Endothelial cell of umbilical vein (primary cell): Measurements from ENCODE around the gene LCOR. TPM values are rescaled to one million over a fixed set of nuclear protein-coding genes. Genes with fewer than 3 reads are reported as not detected.

Experiments used
- BruUV-seq: library from RNA; stranded (reverse); fragments of 400-500 nt; replicated peaks from 2 replicates; lab custom pipeline; 2021; lab: Mats Ljungman, UMichigan
- CTCF ChIA-PET: fragments of 300-600, 350-600 bp; sonication (Branson Sonifier 250); formaldehyde crosslinking; loops from one replicate; lab custom pipeline; 2021; ENCODE audit warnings: antibody characterized with exemption, inconsistent platforms; lab: Charles Lee
- POLR2A ChIA-PET: fragments of 300-600, 350-600 bp; sonication (Branson Sonifier 250); formaldehyde crosslinking; loops from one replicate; lab custom pipeline; 2021; ENCODE audit warnings: antibody characterized with exemption, inconsistent platforms; lab: Charles Lee
- DNase-seq: peaks from one replicate; pipeline ENCODE4 v3.0.0-alpha.2; 2011; ENCODE audit warnings: low read depth, low spot score
- FAIRE-seq: peaks from 2 replicates; lab custom pipeline; 2011; peaks lifted over from hg19 to GRCh38; lab: Jason Lieb, UNC
- H2AFZ ChIP-seq: 2 replicates; pipeline ENCODE4 v1.6.0; 2012; ENCODE audit warnings: low read depth, low read length, control low read depth, inconsistent platforms
- H3K27ac ChIP-seq: 2 replicates; pipeline ENCODE4 v1.5.1; 2011; ENCODE audit warnings: low read depth, mild to moderate bottlenecking, control low read depth, low read length, moderate library complexity; ENCODE audit not compliant: insufficient read depth
- H3K27me3 ChIP-seq, 2 experiments: 2 replicates each; pipeline versions ENCODE4 v1.6.0 to v1.6.1; 2011; ENCODE audit warnings: low read length in 2 of 2, mixed read lengths in 1 of 2; ENCODE audit not compliant: control insufficient read depth in 2 of 2, insufficient read depth in 2 of 2
- H3K36me3 ChIP-seq, 2 experiments: 2 replicates in 1 of 2; 3 replicates in 1 of 2; pipeline ENCODE4 v1.5.1; 2011; ENCODE audit warnings: low read length in 2 of 2, mild to moderate bottlenecking in 1 of 2, moderate library complexity in 1 of 2; ENCODE audit not compliant: control insufficient read depth in 2 of 2, insufficient read depth in 2 of 2; ENCODE audit errors: extremely low read depth in 1 of 2
- H3K4me1 ChIP-seq: 3 replicates; pipeline ENCODE4 v1.5.1; 2011; ENCODE audit warnings: mild to moderate bottlenecking, low read length; ENCODE audit not compliant: control insufficient read depth, insufficient read depth; ENCODE audit errors: extremely low read depth
- H3K4me2 ChIP-seq: 2 replicates; pipeline ENCODE4 v1.6.1; 2011; ENCODE audit warnings: low read length, control low read depth, mixed read lengths; ENCODE audit not compliant: insufficient read depth
- H3K4me3 ChIP-seq, 3 experiments: fragments of 200-600 bp in 1 of 3; sonication (generic), shearing (Covaris generic) in 1 of 3; replicated peaks in 1 of 3; 2 replicates each; pipeline ENCODE4 v1.5.1; 2011 to 2016; ENCODE audit warnings: control low read depth in 3 of 3, low read length in 3 of 3, mild to moderate bottlenecking in 2 of 3, inconsistent platforms in 1 of 3, low read depth in 1 of 3, moderate library complexity in 1 of 3; ENCODE audit not compliant: insufficient read depth in 1 of 3
- H3K79me2 ChIP-seq: 2 replicates; pipeline ENCODE4 v1.6.0; 2012; ENCODE audit warnings: low read length, inconsistent platforms; ENCODE audit not compliant: control insufficient read depth, insufficient read depth
- H3K9ac ChIP-seq: replicated peaks from 2 replicates; pipeline ENCODE3; 2011; ENCODE audit warnings: low read length, control low read depth; ENCODE audit not compliant: insufficient read depth; ENCODE audit errors: extremely low read depth
- H3K9me1 ChIP-seq: replicated peaks from 3 replicates; pipeline ENCODE4 v1.6.0; 2011; ENCODE audit warnings: mild to moderate bottlenecking, low read length; ENCODE audit not compliant: control insufficient read depth, insufficient read depth; ENCODE audit errors: extremely low read depth
- H3K9me3 ChIP-seq: replicated peaks from 2 replicates; pipeline ENCODE4 v1.5.1; 2012; ENCODE audit warnings: low read length, inconsistent platforms; ENCODE audit not compliant: control insufficient read depth, insufficient read depth
- H4K20me1 ChIP-seq: replicated peaks from 2 replicates; pipeline ENCODE3; 2011; ENCODE audit warnings: mild to moderate bottlenecking, low read length; ENCODE audit not compliant: control insufficient read depth, insufficient read depth; ENCODE audit errors: extremely low read depth
- CTCF ChIP-seq, 2 donors: IDR thresholded peaks; 1 replicate in 1 of 2; 2 replicates in 1 of 2; pipeline ENCODE4 v1.5.1; 2011; ENCODE audit warnings: low read length in 2 of 2, mild to moderate bottlenecking in 2 of 2, moderate library complexity in 2 of 2, control low read depth in 1 of 2, inconsistent platforms in 1 of 2, low read depth in 1 of 2; ENCODE audit not compliant: insufficient read depth in 1 of 2; ENCODE audit errors: extremely low read depth in 1 of 2
- EZH2 ChIP-seq: IDR thresholded peaks from 2 replicates; pipeline ENCODE4 v1.6.1; 2012; ENCODE audit warnings: borderline replicate concordance, low read depth, mild to moderate bottlenecking, moderate library complexity, low read length, inconsistent platforms; ENCODE audit not compliant: severe bottlenecking
- FOS ChIP-seq: IDR thresholded peaks from 2 replicates; pipeline ENCODE4 v1.6.1; 2011; ENCODE audit warnings: mild to moderate bottlenecking, low read length, moderate library complexity, borderline replicate concordance; ENCODE audit not compliant: insufficient read depth
- GATA2 ChIP-seq: IDR thresholded peaks from 2 replicates; pipeline ENCODE4 v1.7.0; 2011; ENCODE audit warnings: low read depth, mild to moderate bottlenecking, moderate library complexity, mixed read lengths, low read length; ENCODE audit not compliant: insufficient read length, insufficient read depth
- JUN ChIP-seq: IDR thresholded peaks from 2 replicates; pipeline ENCODE4 v1.6.1; 2011; ENCODE audit warnings: borderline replicate concordance, low read depth; ENCODE audit not compliant: insufficient read length, insufficient read depth
- MAX ChIP-seq: IDR thresholded peaks from 2 replicates; pipeline ENCODE4 v1.6.1; 2011; ENCODE audit not compliant: insufficient read depth, insufficient read length
- MYC ChIP-seq: IDR thresholded peaks from one replicate; pipeline ENCODE4 v1.6.1; 2011; ENCODE audit warnings: mild to moderate bottlenecking, low read depth, low read length
- POLR2A ChIP-seq: IDR thresholded peaks from 2 replicates; pipeline ENCODE4 v1.6.1; 2012; ENCODE audit warnings: low read depth, mild to moderate bottlenecking, control low read depth, low read length
- POLR2AphosphoS5 ChIP-seq: IDR thresholded peaks from 2 replicates; pipeline ENCODE4 v1.6.1; 2012; ENCODE audit warnings: low read depth, mild to moderate bottlenecking, control low read depth, low read length, moderate library complexity; ENCODE audit not compliant: insufficient read depth
- dilution Hi-C: fragments of 300-500 bp; cut with MboI; formaldehyde crosslinking; loops from one replicate; pipeline ENCODE4 v1.15.0; 2019; ENCODE audit warnings: low sequenced_read_pairs; ENCODE audit not compliant: extremely low pct_ligation_motif_present
- intact Hi-C: fragments of 100-400 bp; cut with micrococcal nuclease; formaldehyde crosslinking; loops from one replicate; pipeline ENCODE4 v1.10.0; 2022
- polyA plus RNA-seq, 4 experiments: library from polyadenylated mRNA; depleted of rRNA in 3 of 4; stranded (reverse) in 3 of 4; unstranded in 1 of 4; fragments of >200 nt; gene quantifications; 2 replicates each; pipeline versions ENCODE4 v1.2.1 to v1.2.3, GENCODE V29; 2011 to 2012; ENCODE audit warnings: missing spikeins in 1 of 4
- total RNA-seq: library from RNA; stranded (reverse); gene quantifications from 2 replicates; pipeline ENCODE4 v1.2.3, GENCODE V29; 2021

The LCOR gene
- total and polyA plus RNA-seq, 2 donors (not counting 3 experiments of a cell fraction or from before 2014, with no cell fraction given): 11.6 to 39.0 TPM

GRCh38 chr10:97038688-97039087 is 206.6 kb downstream of the LCOR start:
- FAIRE-seq (no peak), DNase-seq (no peak)
- intact Hi-C loops: loop anchor here (5.0 kb wide), 1 partner anchor 251 kb away; no protein-coding TSS in a partner anchor
- Histone ChIP-seq H3K4me1 (peaks cover 5% of the 10 kb centered on the region), H3K27ac (no peak overlapping the region), H3K36me3 (no peaks in the 10 kb centered on the region), H2AFZ (no peak overlapping the region), H3K4me3 (no peak overlapping the region), H3K9me3 (no peaks in the 10 kb centered on the region), H3K4me2 (no peak overlapping the region), H3K9me1 (no peaks in the 10 kb centered on the region), H3K9ac (no peak overlapping the region), H3K27me3 (peaks cover 0 to 2% of the 10 kb centered on the region in 2 experiments), H4K20me1 (no peaks in the 10 kb centered on the region), H3K79me2 (no peaks in the 10 kb centered on the region)
- ChIA-PET POLR2A (no interaction called here), CTCF (interaction anchor here (1.2 to 5.8 kb wide), 13 partner anchors 10 to 398 kb away, joined by 4 to 161 read pairs (median 12); no protein-coding TSS in a partner anchor)
- TF ChIP-seq CTCF (IDR thresholded peaks at IDR 0.05; ENCODE audit: extremely low read depth in 1 of 2, insufficient read depth in 1 of 2, low read depth in 1 of 2, low read length in 2 of 2) (no peak), POLR2AphosphoS5 (no peak), MYC (no peak), POLR2A (no peak), JUN (no peak), MAX (no peak), EZH2 (no peak), FOS (no peak), GATA2 (no peak)
- dilution Hi-C loops: no loop called here
- BruUV-seq: no TSS peak
